H1 (cell line): Measurements from ENCODE around the gene ENPP7. TPM values are rescaled to one million over a fixed set of nuclear protein-coding genes. Genes with fewer than 3 reads are reported as not detected.

Experiments
- CTCF ChIA-PET: fragments of 300-600 bp; sonication (Branson Sonifier 250); formaldehyde crosslinking; loops from one replicate; lab custom pipeline; 2021; ENCODE audit not compliant: partially characterized antibody; lab: Charles Lee
- POLR2A ChIA-PET: fragments of 300-600 bp; sonication (Branson Sonifier 250); formaldehyde crosslinking; loops from one replicate; lab custom pipeline; 2021; ENCODE audit warnings: inconsistent platforms; ENCODE audit not compliant: partially characterized antibody; lab: Charles Lee
- DNase-seq, 2 experiments: peaks; one replicate each; pipeline versions ENCODE4 v3.0.0 to v3.0.0-alpha.2; 2010 to 2022; ENCODE audit warnings: low spot score in 2 of 2, low read depth in 1 of 2, mixed read lengths in 1 of 2
- FAIRE-seq: peaks from 2 replicates; lab custom pipeline; 2011; peaks lifted over from hg19 to GRCh38; lab: Jason Lieb, UNC
- H2AFZ ChIP-seq: 2 replicates; pipeline ENCODE4 v1.8.1; 2012; ENCODE audit warnings: low read length, inconsistent platforms
- H2AK5ac ChIP-seq: 2 replicates; pipeline ENCODE4 v1.6.1; 2013; ENCODE audit warnings: low read depth, low read length
- H2BK120ac ChIP-seq: replicated peaks from 2 replicates; pipeline ENCODE3; 2013; ENCODE audit warnings: low read depth, low read length, inconsistent platforms
- H2BK12ac ChIP-seq: 2 replicates; pipeline ENCODE4 v1.6.1; 2013; ENCODE audit warnings: low read depth, low read length
- H2BK15ac ChIP-seq: 2 replicates; pipeline ENCODE4 v1.6.1; 2013; ENCODE audit warnings: low read length
- H2BK20ac ChIP-seq: 2 replicates; pipeline ENCODE4 v1.6.1; 2013; ENCODE audit warnings: low read length
- H2BK5ac ChIP-seq: 2 replicates; pipeline ENCODE4 v1.6.1; 2013; ENCODE audit warnings: low read depth, low read length
- H3K14ac ChIP-seq: 2 replicates; pipeline ENCODE4 v1.6.1; 2013; ENCODE audit warnings: inconsistent platforms; ENCODE audit not compliant: insufficient read length
- H3K18ac ChIP-seq: 2 replicates; pipeline ENCODE4 v1.6.1; 2013; ENCODE audit warnings: low read length; ENCODE audit errors: extremely low read depth
- H3K23ac ChIP-seq: 2 replicates; pipeline ENCODE4 v1.6.1; 2013; ENCODE audit warnings: inconsistent platforms; ENCODE audit not compliant: insufficient read length
- H3K23me2 ChIP-seq: 2 replicates; pipeline ENCODE4 v1.6.1; 2013; ENCODE audit warnings: low read depth, low read length
- H3K27ac ChIP-seq: 2 replicates; pipeline ENCODE4 v1.6.1; 2011; ENCODE audit warnings: low read depth, low read length, inconsistent platforms
- H3K27me3 ChIP-seq, 4 experiments: replicated peaks in 1 of 4; 1 replicate in 1 of 4; 2 replicates in 3 of 4; pipeline versions ENCODE4 v1.6.1 to v1.8.1; 2011 to 2013; ENCODE audit warnings: low read length in 3 of 4, mild to moderate bottlenecking in 3 of 4, inconsistent platforms in 2 of 4, mixed read lengths in 2 of 4, moderate library complexity in 1 of 4; ENCODE audit not compliant: control insufficient read depth in 3 of 4, insufficient read depth in 3 of 4; ENCODE audit errors: extremely low read depth in 1 of 4
- H3K36me3 ChIP-seq, 4 experiments: 2 replicates each; pipeline versions ENCODE4 v1.6.1 to v1.8.1; 2011 to 2013; ENCODE audit warnings: mild to moderate bottlenecking in 4 of 4, low read length in 3 of 4, moderate library complexity in 2 of 4, control low read depth in 1 of 4, inconsistent platforms in 1 of 4; ENCODE audit not compliant: insufficient read depth in 4 of 4, control insufficient read depth in 2 of 4
- H3K4ac ChIP-seq: replicated peaks from 2 replicates; pipeline ENCODE3; 2013; ENCODE audit warnings: low read length, low read depth, mixed read lengths, inconsistent platforms; ENCODE audit not compliant: insufficient read length
- H3K4me1 ChIP-seq, 4 experiments: replicated peaks in 1 of 4; 1 replicate in 1 of 4; 2 replicates in 3 of 4; pipeline versions ENCODE4 v1.6.1 to v1.8.1; 2011 to 2013; ENCODE audit warnings: low read length in 3 of 4, inconsistent platforms in 2 of 4, mixed read lengths in 1 of 4; ENCODE audit not compliant: insufficient read depth in 4 of 4, control insufficient read depth in 3 of 4
- H3K4me2 ChIP-seq, 2 experiments: 2 replicates each; pipeline versions ENCODE4 v1.6.1 to v1.8.1; 2011 to 2013; ENCODE audit warnings: low read depth in 2 of 2, low read length in 2 of 2, control low read depth in 1 of 2, inconsistent platforms in 1 of 2, mild to moderate bottlenecking in 1 of 2; ENCODE audit not compliant: insufficient read depth in 1 of 2
- H3K4me3 ChIP-seq, 4 experiments: fragments of 200-600, 300-600 bp in 1 of 4; sonication (generic), shearing (Covaris generic), sonication (Bioruptor Twin) in 1 of 4; 2 replicates each; pipeline versions ENCODE4 v1.5.1 to v1.8.1; 2011 to 2016; ENCODE audit warnings: low read length in 4 of 4, low read depth in 3 of 4, control low read depth in 2 of 4, inconsistent platforms in 2 of 4, mild to moderate bottlenecking in 2 of 4, mixed read lengths in 1 of 4, moderate library complexity in 1 of 4; ENCODE audit not compliant: insufficient read depth in 2 of 4; ENCODE audit errors: extremely low read depth in 1 of 4
- H3K56ac ChIP-seq: replicated peaks from 2 replicates; pipeline ENCODE3; 2013; ENCODE audit warnings: low read depth, mild to moderate bottlenecking, mixed read lengths, low read length, inconsistent platforms; ENCODE audit not compliant: insufficient read length
- H3K79me1 ChIP-seq: 2 replicates; pipeline ENCODE4 v1.6.1; 2013; ENCODE audit warnings: low read depth, low read length, control low read depth
- H3K79me2 ChIP-seq, 2 experiments: 2 replicates each; pipeline versions ENCODE4 v1.6.1 to v1.8.1; 2012 to 2013; ENCODE audit warnings: low read length in 2 of 2, mild to moderate bottlenecking in 2 of 2, inconsistent platforms in 1 of 2; ENCODE audit not compliant: insufficient read depth in 2 of 2, control insufficient read depth in 1 of 2
- H3K9ac ChIP-seq, 4 experiments: replicated peaks in 1 of 4; 1 replicate in 1 of 4; 2 replicates in 3 of 4; pipeline versions ENCODE4 v1.6.1 to v1.8.1; 2011 to 2013; ENCODE audit warnings: low read depth in 3 of 4, low read length in 3 of 4, control low read depth in 2 of 4, mild to moderate bottlenecking in 2 of 4, moderate library complexity in 2 of 4, inconsistent platforms in 1 of 4; ENCODE audit errors: extremely low read depth in 1 of 4
- H3K9me3 ChIP-seq, 2 experiments: 2 replicates each; pipeline versions ENCODE4 v1.6.1 to v1.8.1; 2012 to 2013; ENCODE audit warnings: mild to moderate bottlenecking in 2 of 2, moderate library complexity in 2 of 2, control low read depth in 1 of 2, inconsistent platforms in 1 of 2, low read depth in 1 of 2, low read length in 1 of 2, mixed read lengths in 1 of 2; ENCODE audit not compliant: insufficient read depth in 2 of 2
- H4K20me1 ChIP-seq, 2 experiments: replicated peaks in 1 of 2; 2 replicates each; pipeline versions ENCODE3 to v1.8.1; 2011 to 2013; ENCODE audit warnings: inconsistent platforms in 2 of 2, low read length in 2 of 2, mild to moderate bottlenecking in 1 of 2; ENCODE audit not compliant: insufficient read depth in 2 of 2, control insufficient read depth in 1 of 2
- H4K5ac ChIP-seq: 2 replicates; pipeline ENCODE4 v1.6.1; 2013; ENCODE audit warnings: low read length, low read depth, mixed read lengths, inconsistent platforms; ENCODE audit not compliant: insufficient read length
- H4K8ac ChIP-seq: 2 replicates; pipeline ENCODE4 v1.8.0; 2013; ENCODE audit warnings: mild to moderate bottlenecking, moderate library complexity, low read length, inconsistent platforms; ENCODE audit not compliant: insufficient read depth; ENCODE audit errors: extremely low read depth
- H4K91ac ChIP-seq: replicated peaks from 2 replicates; pipeline ENCODE3; 2013; ENCODE audit warnings: low read length, mixed read lengths, inconsistent platforms; ENCODE audit not compliant: insufficient read length
- ATF2 ChIP-seq: IDR thresholded peaks from 2 replicates; pipeline ENCODE4 v1.6.1; 2012; ENCODE audit warnings: low read length, inconsistent platforms
- BRCA1 ChIP-seq: IDR thresholded peaks from 2 replicates; pipeline ENCODE4 v1.6.1; 2012; ENCODE audit warnings: low read depth, low read length, improper control_type of control experiment
- CREB1 ChIP-seq: IDR thresholded peaks from 2 replicates; pipeline ENCODE4 v1.6.1; 2012; ENCODE audit warnings: inconsistent platforms
- GABPA ChIP-seq: IDR thresholded peaks from 2 replicates; pipeline ENCODE4 v1.6.1; 2011; ENCODE audit warnings: mild to moderate bottlenecking, low read length, moderate library complexity, borderline replicate concordance; ENCODE audit not compliant: insufficient read depth
- KDM5A ChIP-seq: fragments of 200-600 bp; IDR thresholded peaks from 2 replicates; pipeline ENCODE4 v1.7.1; 2012; ENCODE audit warnings: mild to moderate bottlenecking, low read length, inconsistent platforms, mixed read lengths
- PHF8 ChIP-seq: fragments of 200-600 bp; sonication (generic); conservative IDR thresholded peaks from 2 replicates; pipeline ENCODE4 v1.7.1; 2012; ENCODE audit warnings: low read depth, mild to moderate bottlenecking, inconsistent platforms, low read length, moderate library complexity
- RBBP5 ChIP-seq: IDR thresholded peaks from 2 replicates; pipeline ENCODE4 v1.7.1; 2012; ENCODE audit warnings: low read depth, mild to moderate bottlenecking, inconsistent platforms, low read length, moderate library complexity, borderline replicate concordance
- RNF2 ChIP-seq: fragments of 200-900, 300-1000 bp; sonication (generic); IDR thresholded peaks from 2 replicates; pipeline ENCODE4 v1.7.1; 2016; ENCODE audit warnings: borderline replicate concordance, low read depth, mild to moderate bottlenecking, antibody characterized with exemption, low read length; ENCODE audit not compliant: poor library complexity, severe bottlenecking; ENCODE audit errors: missing control alignments
- RXRA ChIP-seq: IDR thresholded peaks from 2 replicates; pipeline ENCODE4 v1.6.1; 2011; ENCODE audit warnings: low read depth, mild to moderate bottlenecking, low read length, moderate library complexity; ENCODE audit not compliant: insufficient read depth
- SIRT6 ChIP-seq: IDR thresholded peaks from one replicate; pipeline ENCODE4 v1.7.1; 2012; ENCODE audit warnings: low read length, inconsistent platforms
- SP4 ChIP-seq: IDR thresholded peaks from 2 replicates; pipeline ENCODE4 v1.6.1; 2012; ENCODE audit warnings: low read length, inconsistent platforms
- TEAD4 ChIP-seq: IDR thresholded peaks from 2 replicates; pipeline ENCODE4 v1.6.1; 2012; ENCODE audit warnings: low read depth, low read length, inconsistent platforms, mixed read lengths
- WGBS, 2 experiments: shearing (Covaris generic) in 1 of 2; methylation state at CpG; one replicate each; pipeline versions ENCODE4 v1.1.6 to v1.1.7; 2013 to 2015; ENCODE audit warnings: low lambda C conversion rate in 2 of 2, mixed read lengths in 2 of 2, inconsistent platforms in 1 of 2, low coverage in 1 of 2, missing lambda C conversion rate in 1 of 2; ENCODE audit not compliant: insufficient replicate concordance in 2 of 2, insufficient coverage in 1 of 2, insufficient read length in 1 of 2; ENCODE audit errors: extremely low coverage in 1 of 2, missing lambda C conversion rate in 1 of 2; 5-methylcytosine and 5-hydroxymethylcytosine counted together
- polyA plus RNA-seq, 7 experiments: library from polyadenylated mRNA; depleted of rRNA in 3 of 7; stranded (reverse) in 5 of 7; unstranded in 2 of 7; fragments of >200 nt in 5 of 7; fragments of 200-250 nt in 2 of 7; gene quantifications; 1 replicate in 5 of 7; 2 replicates in 1 of 7; 4 replicates in 1 of 7; pipeline versions ENCODE4 v1.2.1 to v1.2.3, GENCODE V29; 2011 to 2013; ENCODE audit warnings: missing spikeins in 2 of 7, mixed read lengths in 2 of 7
- total RNA-seq: library from RNA; stranded (reverse); fragmentation: NEBNext Ultra II Directional; extraction: Animal tissue kit (Norgen Biotek cat#: 25700); gene quantifications from 2 replicates; pipeline ENCODE4 v1.2.1, GENCODE V29; 2021

Gene ENPP7
- total and polyA plus RNA-seq, 2 of the 8 experiments (the other 6 are each of a cell fraction or from before 2014, with no cell fraction given), result not detected

GRCh38 chr17:79690466-79690865 is 40.3 kb upstream of the ENPP7 start:
- Histone ChIP-seq H3K4me2 (no peak overlapping the region), H3K56ac (no peak overlapping the region), H3K36me3 (no peaks in the 10 kb centered on the region), H2BK12ac (no peak overlapping the region; the same call in 1 of the 2 replicates), H3K9ac (no peak overlapping the region), H3K4me3 (no peak overlapping the region), H4K20me1 (peaks cover 0 to 5% of the 10 kb centered on the region in 2 experiments), H3K23me2 (no peaks in the 10 kb centered on the region; the same call in 1 of the 2 replicates), H3K4me1 (peaks cover 5 to 22% (median 12%) of the 10 kb centered on the region in 4 experiments), H3K23ac (no peak overlapping the region), H3K14ac (no peak overlapping the region), H3K4ac (no peak overlapping the region), H3K9me3 (no peaks in the 10 kb centered on the region), H2BK120ac (no peak overlapping the region), H2AK5ac (no peak overlapping the region), H3K27ac (no peak overlapping the region), H2BK15ac (no peak overlapping the region), H3K18ac (no peak overlapping the region), H3K79me2 (no peaks in the 10 kb centered on the region), H4K5ac (no peak overlapping the region), H3K79me1 (no peaks in the 10 kb centered on the region), H2AFZ (no peak overlapping the region), H2BK20ac (peak overlapping the region; percentile 52; the same call in 1 of the 2 replicates), H4K8ac (no peak overlapping the region), H2BK5ac (no peak overlapping the region), H3K27me3 (peaks cover 0 to 7% (median 0%) of the 10 kb centered on the region in 4 experiments; a peak in 3 of 7 replicates), H4K91ac (no peak overlapping the region)
- POLR2A ChIA-PET, result no interaction called here
- CTCF ChIA-PET, result interaction anchor here (0.9 to 3.2 kb wide), 3 partner anchors 17 to 290 kb away, joined by 3 to 14 read pairs (median 3); no protein-coding TSS in a partner anchor
- DNase-seq (no peak), FAIRE-seq (no peak)
- WGBS, 2 experiments, result 85% methylated on average over 10 of the region's 10 CpGs; no CpG with 5 or more reads in 1 of the 2 experiments
- TF ChIP-seq RNF2 (no peak), RBBP5 (no peak), BRCA1 (no peak), RXRA (no peak), SIRT6 (no peak), GABPA (no peak), SP4 (no peak), ATF2 (no peak), KDM5A (no peak), PHF8 (no peak), TEAD4 (no peak), CREB1 (no peak)
